HepG2 (cell line): ENCODE results near the gene SYT1. TPM values are rescaled to one million over a fixed set of nuclear protein-coding genes. Genes with fewer than 3 reads are reported as not detected.

Experiments
- NR1H2 ChIP-seq: sonication (generic); formaldehyde crosslinking; IDR thresholded peaks from 2 replicates; pipeline ENCODE4 v1.8.1; 2022; ENCODE audit warnings: low read depth, missing genetic modification reagents, borderline replicate concordance
- NR2F2 ChIP-seq: IDR thresholded peaks from 2 replicates; pipeline ENCODE4 v1.6.1; 2012; ENCODE audit warnings: low read depth, inconsistent platforms, borderline replicate concordance
- RAD21 ChIP-seq: fragments of 450-650 bp; formaldehyde crosslinking; IDR thresholded peaks from 2 replicates; pipeline ENCODE4 v1.5.0; 2020; ENCODE audit warnings: mild to moderate bottlenecking
- SUZ12 ChIP-seq: fragments of 150-350 bp; IDR thresholded peaks from 2 replicates; pipeline ENCODE4 v1.6.1; 2014; ENCODE audit warnings: low read depth, low read length
- THYN1 ChIP-seq: sonication (generic); formaldehyde crosslinking; IDR thresholded peaks from 2 replicates; pipeline ENCODE4 v1.8.1; 2023; ENCODE audit warnings: low read depth, mild to moderate bottlenecking, moderate library complexity, missing genetic modification reagents, borderline replicate concordance
- ZBTB37 ChIP-seq: sonication (generic); formaldehyde crosslinking; IDR thresholded peaks from 2 replicates; pipeline ENCODE4 v1.4.0; 2020; ENCODE audit warnings: mild to moderate bottlenecking, missing genetic modification reagents
- ZNF512 ChIP-seq: sonication (generic); formaldehyde crosslinking; IDR thresholded peaks from 2 replicates; pipeline ENCODE4 v1.4.0; 2020; ENCODE audit warnings: mild to moderate bottlenecking, missing genetic modification reagents
- ZNF644 ChIP-seq: IDR thresholded peaks from 2 replicates; pipeline ENCODE4 v1.6.1; 2016; ENCODE audit warnings: low read depth
- polyA plus RNA-seq, 8 experiments: library from polyadenylated mRNA; depleted of rRNA in 3 of 8; stranded (reverse) in 7 of 8; unstranded in 1 of 8; fragments of >200 nt; fragmentation: Illumina TruSeq in 4 of 8; extraction: Trizol in 4 of 8; gene quantifications; 2 replicates each; pipeline versions ENCODE4 v1.2.1 to v1.2.3, GENCODE V29; 2011 to 2016; ENCODE audit warnings: low read depth in 4 of 8, missing spikeins in 1 of 8, mixed read lengths in 1 of 8; ENCODE audit not compliant: insufficient read depth in 1 of 8
- total RNA-seq, 5 experiments: library from RNA; depleted of rRNA; stranded (reverse); fragments of >200 nt; fragmentation: Illumina TruSeq; extraction: Trizol; gene quantifications; 2 replicates each; pipeline ENCODE4 v1.2.3, GENCODE V29; 2016; ENCODE audit warnings: low read depth in 1 of 5
- TF ChIP-seq, protein P1 (sequence below): sonication (generic); formaldehyde crosslinking; IDR thresholded peaks from 2 replicates; pipeline ENCODE4 v1.4.0; 2020; ENCODE audit warnings: missing genetic modification reagents

Gene SYT1
- total and polyA plus RNA-seq, 2 of the 13 experiments (the other 11 are each of a cell fraction or from before 2014, with no cell fraction given) = not detected

- TF ChIP-seq ZBTB37 (CRISPR knock-in tag) (no peak), NR1H2 (CRISPR knock-in tag) (no peak), ZNF644 (CRISPR knock-in tag) (no peak), NR2F2 (no peak), SUZ12 (no peak), ZNF512 (CRISPR knock-in tag) (no peak), RAD21 (no peak), THYN1 (CRISPR knock-in tag) (no peak)
- TF ChIP-seq, protein P1, sequence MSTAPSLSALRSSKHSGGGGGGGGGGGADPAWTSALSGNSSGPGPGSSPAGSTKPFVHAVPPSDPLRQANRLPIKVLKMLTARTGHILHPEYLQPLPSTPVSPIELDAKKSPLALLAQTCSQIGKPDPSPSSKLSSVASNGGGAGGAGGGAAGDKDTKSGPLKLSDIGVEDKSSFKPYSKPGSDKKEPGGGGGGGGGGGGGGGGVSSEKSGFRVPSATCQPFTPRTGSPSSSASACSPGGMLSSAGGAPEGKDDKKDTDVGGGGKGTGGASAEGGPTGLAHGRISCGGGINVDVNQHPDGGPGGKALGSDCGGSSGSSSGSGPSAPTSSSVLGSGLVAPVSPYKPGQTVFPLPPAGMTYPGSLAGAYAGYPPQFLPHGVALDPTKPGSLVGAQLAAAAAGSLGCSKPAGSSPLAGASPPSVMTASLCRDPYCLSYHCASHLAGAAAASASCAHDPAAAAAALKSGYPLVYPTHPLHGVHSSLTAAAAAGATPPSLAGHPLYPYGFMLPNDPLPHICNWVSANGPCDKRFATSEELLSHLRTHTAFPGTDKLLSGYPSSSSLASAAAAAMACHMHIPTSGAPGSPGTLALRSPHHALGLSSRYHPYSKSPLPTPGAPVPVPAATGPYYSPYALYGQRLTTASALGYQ (CRISPR knock-in tag) = no peak
Observed at GRCh38 chr12:79421236-79421740, 556.7 kb downstream of the SYT1 start (continued).
